Activated T-helper 9 cell treated with anti-CD3 and anti-CD28 coated beads, Interleukin-2, amount 50 U/mL, for 16 hours (primary cell): ENCODE results near the gene PISD.

ENCODE experiments used
- DNase-seq: peaks from one replicate; pipeline ENCODE4 v3.0.0-alpha.2; 2020; ENCODE audit warnings: low read depth

The PISD gene

DNA sequence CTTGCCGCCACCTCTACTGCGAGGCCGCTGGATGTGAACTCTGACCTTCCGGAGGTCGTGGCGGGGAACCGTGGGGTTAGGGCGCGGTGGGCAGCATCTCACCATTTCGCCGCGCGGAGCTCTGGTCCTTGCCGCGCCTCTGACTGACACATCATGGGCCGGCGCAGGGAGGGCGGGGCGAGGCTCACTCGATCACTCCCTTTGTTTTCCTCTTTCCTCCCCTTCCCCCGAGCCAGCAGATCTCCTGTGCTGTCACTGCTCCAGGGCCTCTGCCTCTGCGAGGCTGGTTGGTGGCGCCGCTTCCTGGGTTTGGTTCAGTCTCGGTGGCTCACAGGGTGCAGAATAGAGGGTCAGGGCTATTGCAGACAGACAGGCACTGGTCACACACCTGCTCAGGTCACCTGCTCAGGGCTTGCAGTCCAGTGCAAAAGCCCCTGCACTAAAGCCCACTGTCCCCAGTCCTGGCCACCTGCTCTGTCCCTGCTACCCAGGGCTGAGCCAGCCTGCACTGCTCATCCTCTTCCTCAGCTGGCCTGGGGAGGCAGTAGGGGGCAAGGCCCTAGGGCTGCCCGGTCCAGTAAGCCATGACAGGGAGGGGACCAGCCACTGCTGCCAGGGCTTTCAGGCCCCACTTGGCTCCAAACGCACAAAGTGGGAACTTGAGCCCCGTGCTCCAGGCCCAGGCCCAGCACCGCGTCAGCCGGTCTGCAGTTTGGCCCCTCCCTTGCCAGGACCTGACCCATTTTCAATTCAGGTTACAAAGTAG, 36.2 kb downstream of the PISD start:
- DNase-seq, result no peak

DNA sequence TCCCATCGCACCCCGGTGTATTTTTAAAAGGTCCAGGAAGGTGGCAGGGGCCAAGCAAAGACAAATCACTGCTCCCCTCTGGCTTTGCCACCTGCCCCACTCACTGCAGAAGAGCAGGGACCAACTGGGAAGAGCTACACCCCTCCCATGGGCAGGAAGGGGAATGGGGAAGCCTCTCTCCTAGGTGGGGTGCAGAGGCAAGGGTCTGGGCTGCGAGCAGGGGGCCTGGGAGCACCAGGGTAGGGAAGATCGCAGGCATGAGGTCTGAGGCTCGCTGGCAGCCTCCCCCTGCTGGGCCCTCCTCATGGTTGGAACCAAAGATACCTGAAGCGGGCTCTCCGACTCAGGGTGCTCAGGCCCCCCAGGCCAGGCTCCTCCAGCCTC, 36.8 kb downstream of the PISD start:
- no peak for DNase-seq

DNA sequence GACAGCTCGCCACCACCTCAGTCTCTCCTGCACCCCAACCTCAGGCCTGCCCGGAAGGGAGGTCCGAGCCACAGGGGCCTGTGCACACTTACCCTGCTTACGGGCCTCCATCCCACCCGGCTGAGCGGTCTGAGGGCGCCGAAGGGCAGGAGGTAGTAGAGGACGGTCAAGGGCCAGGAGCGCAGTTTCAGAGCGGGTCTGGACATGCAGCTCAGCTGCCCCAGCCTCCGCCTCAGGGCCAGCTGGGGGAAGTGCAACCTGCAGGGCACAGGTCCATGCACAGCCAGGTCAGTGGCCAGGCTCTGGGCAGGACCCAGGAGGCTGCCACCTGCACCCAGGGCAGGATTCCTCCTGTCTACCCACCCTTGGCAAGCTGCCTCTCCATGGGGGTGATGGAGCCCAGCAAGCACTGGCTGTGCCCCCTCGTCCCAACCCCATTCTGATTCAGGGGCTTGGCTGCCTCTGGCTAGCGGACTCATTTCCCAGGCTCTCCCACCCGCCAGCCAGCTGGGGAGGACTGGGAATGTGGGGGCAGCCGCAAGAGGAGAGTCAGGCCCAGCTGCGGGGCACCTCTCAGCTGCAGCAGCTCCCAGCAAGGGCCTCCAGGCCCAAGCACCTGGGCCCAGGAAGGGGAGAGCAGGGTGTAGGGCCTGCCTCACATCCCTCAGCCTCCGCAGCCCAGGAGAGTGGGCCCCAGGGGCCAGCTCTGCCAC, 38.3 kb downstream of the PISD start:
- DNase-seq, result no peak

GRCh38 chr22:31622980-31623379, 39.0 kb downstream of the PISD start:
- DNase-seq, result no peak

- DNase-seq, result no peak
Observed at GRCh38 chr22:31621507-31622124, 40.4 kb downstream of the PISD start.

- no peak for DNase-seq
Observed at GRCh38 chr22:31620756-31621480, 41.1 kb downstream of the PISD start.

DNA sequence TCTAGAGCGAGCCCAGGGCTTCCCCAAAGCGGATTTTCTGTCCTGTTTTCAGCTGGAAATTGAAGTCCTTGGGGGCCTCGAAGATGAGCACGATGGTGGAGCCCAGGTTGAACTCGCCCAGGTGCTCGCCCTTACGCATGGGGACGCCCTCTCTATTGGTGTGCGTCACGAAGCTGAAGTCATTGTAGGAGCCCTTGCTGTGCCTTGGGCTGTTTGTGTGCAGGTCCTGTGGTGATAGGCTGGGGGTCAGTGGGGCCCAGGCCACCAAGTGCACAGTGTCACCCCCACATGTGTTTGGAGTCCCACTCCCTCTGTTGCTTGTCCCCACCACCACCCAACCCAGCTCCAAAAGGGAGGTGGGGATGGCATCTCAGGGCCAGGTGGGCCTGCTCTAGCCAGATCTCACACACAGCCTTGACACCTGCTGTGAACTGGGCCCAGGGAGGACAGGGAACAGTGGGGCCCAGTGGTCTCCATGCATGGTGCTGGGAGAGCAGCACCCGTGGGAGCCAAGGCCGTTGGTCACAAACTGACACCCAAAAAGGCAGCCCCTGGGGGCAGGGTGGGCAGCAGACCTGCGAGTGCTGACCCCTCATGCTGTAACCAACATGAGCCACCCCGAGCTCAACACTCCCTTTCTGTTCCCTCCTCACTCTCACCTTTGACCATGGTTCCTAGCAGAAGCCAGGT, 42.3 kb downstream of the PISD start:
- DNase-seq, result no peak

DNA sequence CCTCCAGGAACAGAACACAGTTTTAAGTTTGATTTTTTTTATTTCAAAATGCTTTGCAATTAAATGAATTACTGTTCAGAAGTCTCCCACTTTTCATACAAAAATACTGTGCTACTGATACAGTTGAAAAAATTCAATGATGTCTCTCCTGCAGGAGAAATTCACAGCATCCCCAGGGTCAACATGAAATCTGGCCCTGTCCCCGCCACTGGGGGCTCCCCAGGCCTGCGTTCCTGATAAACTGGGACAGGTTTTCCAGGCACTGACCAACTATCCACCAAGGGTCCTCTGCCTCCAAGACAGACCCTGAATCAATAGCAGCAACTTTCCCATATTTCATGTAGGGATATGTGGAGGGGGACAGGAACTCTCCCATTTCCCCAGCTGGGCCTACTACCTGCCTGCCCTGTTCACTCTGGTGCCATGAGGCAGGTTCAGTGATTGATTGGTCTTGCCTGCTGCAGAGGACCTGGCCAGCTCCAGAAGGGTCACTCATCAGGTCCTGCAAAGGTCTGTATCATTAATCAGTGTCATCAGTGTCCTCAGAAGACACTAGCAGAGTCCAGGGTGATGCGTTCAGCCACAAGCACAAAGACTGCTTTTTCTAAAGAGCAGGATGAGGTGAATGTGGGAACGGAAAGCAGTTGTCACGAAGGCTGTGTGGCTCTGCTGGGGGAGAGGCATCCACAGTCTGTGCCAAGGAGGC, 43.4 kb downstream of the PISD start:
- DNase-seq, result no peak

- DNase-seq, result no peak
Observed at GRCh38 chr22:31618057-31618456, 44.0 kb downstream of the PISD start.

DNA sequence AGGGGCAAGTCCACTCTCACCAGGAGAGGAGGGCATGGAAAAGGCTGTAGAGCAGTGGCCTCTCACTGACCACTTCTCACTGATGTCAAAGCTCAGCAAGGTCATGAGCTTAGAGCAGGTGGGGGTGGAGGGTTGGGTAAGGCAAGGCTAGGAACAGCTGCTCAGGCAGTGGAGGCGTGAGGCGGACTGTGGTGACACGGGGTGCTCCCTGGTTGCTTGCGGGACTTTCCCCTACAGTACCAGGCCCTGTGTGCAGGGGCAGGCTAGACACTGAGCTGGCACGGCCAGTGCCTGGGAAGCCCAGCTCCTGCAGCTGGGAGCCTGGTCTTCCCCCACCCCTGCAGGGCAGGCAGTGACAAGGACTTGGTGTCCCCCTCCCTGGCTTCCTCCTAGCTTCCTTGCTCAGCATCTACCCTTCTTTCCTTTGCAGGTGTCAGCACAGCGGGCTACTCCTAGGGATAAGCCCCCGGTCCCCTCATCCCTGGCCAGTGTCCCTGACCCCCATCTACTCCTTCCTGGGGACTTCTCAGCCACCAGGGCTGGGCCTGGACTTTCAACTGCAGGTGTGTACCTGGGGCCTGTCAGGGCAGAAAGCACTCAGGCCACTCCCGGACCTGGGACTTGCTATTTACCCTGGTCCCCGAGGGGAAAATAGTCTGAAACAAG, 45.6 kb downstream of the PISD start:
- no peak for DNase-seq

DNA sequence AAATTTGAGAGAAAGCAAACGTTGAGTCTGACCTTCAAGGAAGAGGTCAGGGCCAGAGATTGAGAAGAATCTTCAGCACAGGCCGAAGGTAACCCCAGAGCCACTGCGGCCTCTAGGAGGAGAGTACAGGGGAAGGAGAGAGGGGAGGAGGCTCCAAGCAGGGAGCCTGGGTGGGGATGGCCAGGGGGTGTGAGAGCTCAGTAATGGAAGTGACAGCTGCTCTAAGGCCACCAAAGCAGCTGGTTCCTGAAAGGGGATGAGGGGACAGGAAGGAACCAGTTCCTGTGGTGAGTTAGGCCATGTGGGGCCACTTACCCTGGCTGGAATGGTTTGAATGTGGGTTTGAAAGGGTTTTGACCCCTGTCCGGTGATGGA, 46.1 kb downstream of the PISD start:
- DNase-seq, result no peak

- no peak for DNase-seq
Observed at GRCh38 chr22:31615491-31615860, 46.5 kb downstream of the PISD start.

DNA sequence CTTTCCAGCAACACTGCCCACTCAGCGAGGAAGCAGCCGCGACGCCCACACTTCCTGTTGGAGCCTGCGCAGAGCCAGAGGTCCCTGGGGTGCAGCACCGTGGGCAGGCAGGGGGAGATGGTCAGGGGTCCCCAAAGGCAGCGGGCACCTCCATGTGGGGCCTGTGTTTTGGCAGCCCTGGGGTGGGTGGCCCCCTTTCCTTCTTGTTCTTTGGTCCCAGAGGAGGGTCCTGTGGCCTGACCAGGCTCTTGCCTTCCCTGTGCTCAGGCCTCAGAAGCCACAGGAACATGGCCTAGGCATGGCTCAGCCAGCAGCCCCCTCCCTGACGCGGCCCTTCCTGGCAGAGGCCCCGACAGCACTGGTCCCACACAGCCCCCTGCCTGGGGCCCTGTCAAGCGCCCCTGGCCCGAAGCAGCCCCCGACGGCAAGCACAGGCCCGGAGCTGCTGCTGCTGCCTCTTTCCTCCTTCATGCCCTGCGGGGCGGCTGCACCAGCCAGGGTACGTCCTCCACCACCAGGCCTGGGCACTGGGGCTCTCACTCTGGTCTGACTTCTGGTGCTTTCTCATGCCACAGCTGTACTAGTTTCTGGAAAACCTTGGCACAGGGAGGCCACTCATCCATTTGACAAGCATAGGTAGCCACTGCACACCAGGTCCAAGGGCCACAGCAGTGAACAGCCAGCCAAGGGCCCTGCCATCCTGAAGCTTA, 47.1 kb downstream of the PISD start:
- no peak for DNase-seq

DNA sequence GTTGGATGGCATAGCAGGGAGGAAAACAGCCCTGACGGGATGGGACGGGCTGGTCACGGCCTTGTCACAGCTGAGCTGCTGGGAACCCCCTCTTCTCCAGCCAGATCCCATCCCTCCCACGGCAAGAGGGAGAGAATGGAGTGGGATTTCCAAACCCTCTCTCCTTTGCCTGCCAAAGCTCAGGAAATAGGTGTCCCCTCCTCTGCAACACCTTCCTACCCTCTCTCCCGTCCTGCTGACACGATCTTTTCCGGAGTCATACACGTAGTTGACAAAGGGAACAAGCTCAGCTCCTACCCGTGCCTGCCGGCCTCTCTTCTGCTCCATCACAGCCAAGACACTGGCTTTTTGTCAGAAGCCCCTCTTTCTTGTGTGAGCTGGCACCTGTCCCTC, 48.1 kb downstream of the PISD start:
- DNase-seq, result no peak

DNA sequence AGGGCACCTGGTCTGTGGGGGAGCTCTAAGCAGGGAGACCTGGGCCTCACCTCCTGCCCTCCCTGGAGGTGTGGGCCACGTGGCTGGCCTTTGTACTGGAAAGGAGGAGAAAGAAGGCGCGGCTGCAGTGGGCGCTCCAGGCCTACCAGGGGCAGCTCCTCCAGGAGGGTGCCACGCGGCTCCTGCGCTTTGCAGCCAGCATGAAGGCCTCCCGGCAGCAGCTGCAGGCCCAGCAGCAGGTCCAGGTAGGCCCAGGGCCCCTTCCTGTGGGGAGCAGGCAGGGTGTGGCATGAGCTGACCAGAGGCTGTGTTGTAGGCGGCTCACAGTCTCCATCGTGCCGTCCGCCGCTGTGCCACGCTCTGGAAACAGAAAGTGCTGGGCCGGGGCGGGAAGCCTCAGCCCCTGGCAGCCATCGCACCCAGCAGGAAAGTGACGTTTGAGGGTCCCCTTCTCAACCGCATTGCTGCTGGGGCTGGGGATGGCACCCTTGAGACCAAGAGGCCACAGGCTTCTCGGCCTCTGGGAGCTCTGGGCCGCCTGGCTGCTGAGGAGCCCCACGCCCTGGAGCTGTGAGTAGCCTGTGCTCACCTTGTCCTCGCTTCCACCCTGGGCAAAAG, 48.6 kb downstream of the PISD start:
- no peak for DNase-seq

DNA sequence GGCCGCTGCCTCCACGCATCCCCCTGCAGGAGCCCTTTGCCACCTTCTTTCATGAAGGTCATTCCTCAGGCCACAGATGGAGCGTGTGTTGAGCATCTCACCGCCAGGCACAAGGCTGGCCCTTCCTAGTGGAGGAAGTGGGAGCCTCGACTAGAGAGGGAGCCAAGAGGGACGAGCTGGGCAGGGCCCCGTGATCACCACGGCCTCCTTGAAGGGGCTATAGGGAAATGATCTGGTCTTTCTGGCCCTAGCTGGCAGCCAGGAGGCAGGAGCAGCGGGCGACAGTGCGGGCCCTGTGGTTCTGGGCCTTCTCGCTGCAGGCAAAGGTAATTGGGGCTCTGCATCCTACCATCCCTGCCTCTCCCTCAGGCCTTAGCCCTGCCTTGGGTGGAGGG, 49.1 kb downstream of the PISD start:
- DNase-seq, result no peak

GRCh38 chr22:31611061-31611760, 50.8 kb downstream of the PISD start:
- no peak for DNase-seq

DNA sequence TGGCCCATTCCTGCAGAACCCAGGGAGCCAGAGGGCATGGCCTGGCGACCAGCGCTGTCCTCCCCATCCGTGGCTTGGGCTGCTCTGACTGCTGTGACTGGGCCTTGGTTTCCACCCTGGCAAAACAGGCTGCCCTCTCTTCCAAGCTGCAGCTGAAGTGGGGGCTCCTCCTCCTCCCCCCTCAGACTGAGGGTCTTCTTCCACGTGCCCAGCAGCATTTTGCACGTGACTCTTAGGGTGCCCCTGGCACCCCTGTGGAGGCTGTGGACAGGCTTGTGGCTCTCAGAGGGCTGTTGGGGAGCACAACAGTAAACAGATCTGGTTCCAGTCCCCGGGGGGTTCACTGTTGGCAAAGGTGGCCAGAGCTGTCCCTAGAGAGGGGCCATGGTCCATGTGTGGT, 51.4 kb downstream of the PISD start:
- DNase-seq, result no peak

GRCh38 chr22:31609716-31610115, 52.3 kb downstream of the PISD start:
- DNase-seq, result no peak
